Skeletal muscle tissue (tissue), 4 donors: Measurements from ENCODE around the gene C14orf119. TPM values are rescaled to one million over a fixed set of nuclear protein-coding genes. Genes with fewer than 3 reads are reported as not detected.

Experiments used
- H3K27ac ChIP-seq: one replicate; pipeline ENCODE4 v1.7.0; 2013; ENCODE audit warnings: mild to moderate bottlenecking, low read depth, low read length, inconsistent platforms
- H3K27me3 ChIP-seq, 3 donors: one replicate each; pipeline ENCODE4 v1.7.0; 2013; ENCODE audit warnings: low read length in 3 of 3; ENCODE audit not compliant: control insufficient read depth in 3 of 3, insufficient read depth in 3 of 3
- H3K36me3 ChIP-seq, 3 donors: one replicate each; pipeline ENCODE4 v1.7.0; 2013; ENCODE audit warnings: low read length in 3 of 3; ENCODE audit not compliant: control insufficient read depth in 3 of 3, insufficient read depth in 3 of 3
- H3K4me1 ChIP-seq, 3 donors: one replicate each; pipeline ENCODE4 v1.7.0; 2013; ENCODE audit warnings: low read length in 3 of 3, mild to moderate bottlenecking in 3 of 3; ENCODE audit not compliant: control insufficient read depth in 3 of 3, insufficient read depth in 3 of 3
- H3K4me3 ChIP-seq, 3 donors: one replicate each; pipeline ENCODE4 v1.7.0; 2013; ENCODE audit warnings: low read length in 3 of 3
- H3K9ac ChIP-seq, 3 donors: one replicate each; pipeline ENCODE4 v1.7.0; 2013; ENCODE audit warnings: low read length in 3 of 3, mild to moderate bottlenecking in 3 of 3, moderate library complexity in 2 of 3, low read depth in 1 of 3
- H3K9me3 ChIP-seq, 3 donors: one replicate each; pipeline ENCODE4 v1.7.0; 2013; ENCODE audit warnings: low read length in 3 of 3; ENCODE audit not compliant: control insufficient read depth in 3 of 3
- total RNA-seq: library from RNA; depleted of rRNA; stranded (reverse); fragments of >200 nt; gene quantifications from one replicate; pipeline ENCODE4 v1.2.3, GENCODE V29; 2014
- donor health status: Osteomylitis.

C14orf119 gene
- total RNA-seq, 1 donor from 2014 or later = 24.5 TPM

DNA sequence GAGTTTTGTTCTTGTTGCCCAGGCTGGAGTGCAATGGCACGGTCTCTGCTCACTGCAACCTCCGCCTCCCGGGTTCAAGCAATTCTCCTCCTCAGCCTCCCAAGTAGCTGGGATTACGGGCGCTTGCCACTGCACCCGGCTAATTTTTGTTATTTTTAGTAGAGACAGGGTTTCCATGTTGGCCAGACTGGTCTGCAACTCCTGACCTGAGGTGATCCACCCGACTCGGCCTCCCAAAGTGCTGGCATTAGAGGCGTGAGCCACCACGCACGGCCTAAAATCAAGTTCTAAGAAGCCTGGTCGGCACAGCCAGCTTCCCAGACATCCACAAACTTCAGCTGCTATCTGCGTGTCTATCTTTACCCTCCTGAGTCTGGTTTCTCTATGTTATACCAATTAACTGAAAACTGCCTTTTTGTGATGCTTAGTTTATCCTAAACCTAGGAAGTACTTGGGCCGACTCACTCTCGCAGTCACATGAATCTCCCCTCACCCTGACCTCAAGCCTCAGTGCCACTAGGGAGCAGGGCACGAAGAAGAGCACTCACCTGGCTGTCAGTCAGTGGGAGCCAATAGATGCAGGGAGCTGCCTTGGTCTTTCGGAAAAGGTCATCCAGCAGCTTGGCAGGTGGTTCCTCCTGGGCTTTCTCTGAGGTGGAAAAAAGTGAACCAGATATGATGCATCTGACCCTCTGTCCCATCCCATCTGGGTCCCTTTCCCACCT is 34.6 kb upstream of the C14orf119 start:
- Histone ChIP-seq H3K9me3 (no peaks in the 10 kb centered on the region), H3K27ac (no peak overlapping the region), H3K9ac (no peak overlapping the region), H3K27me3 (no peaks in the 10 kb centered on the region), H3K4me1 (peaks cover 14 to 27% (median 18%) of the 10 kb centered on the region in 3 donors), H3K36me3 (peaks cover 53 to 60% (median 57%) of the 10 kb centered on the region in 3 donors), H3K4me3 (no peak overlapping the region)

DNA sequence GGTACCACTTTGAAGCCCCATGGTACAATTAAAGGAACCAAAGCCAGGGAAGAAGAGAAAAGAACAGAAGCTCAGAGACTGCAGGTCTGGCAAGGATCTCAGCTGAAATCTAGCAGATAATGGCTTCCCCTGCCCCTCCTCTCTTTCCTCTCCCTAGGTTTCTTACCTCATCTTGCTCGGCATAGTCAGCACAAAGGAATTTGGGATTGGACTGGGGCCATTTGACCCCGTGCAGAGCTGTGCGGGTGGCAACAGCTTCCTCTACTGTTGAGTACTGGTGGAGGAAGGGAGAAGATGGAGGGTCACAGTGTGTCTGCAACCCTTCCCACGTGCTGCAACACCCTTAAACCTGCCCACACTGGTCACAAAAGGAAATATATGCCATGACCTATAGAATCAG is 33.3 kb upstream of the C14orf119 start:
- Histone ChIP-seq H3K27me3 (no peaks in the 10 kb centered on the region), H3K4me3 (no peak overlapping the region), H3K9ac (peak overlapping the region in 1 of 3 donors; percentile 8), H3K27ac (no peak overlapping the region), H3K4me1 (peaks cover 6 to 14% (median 10%) of the 10 kb centered on the region in 3 donors), H3K36me3 (peaks cover 65 to 72% (median 67%) of the 10 kb centered on the region in 3 donors), H3K9me3 (no peaks in the 10 kb centered on the region)

DNA sequence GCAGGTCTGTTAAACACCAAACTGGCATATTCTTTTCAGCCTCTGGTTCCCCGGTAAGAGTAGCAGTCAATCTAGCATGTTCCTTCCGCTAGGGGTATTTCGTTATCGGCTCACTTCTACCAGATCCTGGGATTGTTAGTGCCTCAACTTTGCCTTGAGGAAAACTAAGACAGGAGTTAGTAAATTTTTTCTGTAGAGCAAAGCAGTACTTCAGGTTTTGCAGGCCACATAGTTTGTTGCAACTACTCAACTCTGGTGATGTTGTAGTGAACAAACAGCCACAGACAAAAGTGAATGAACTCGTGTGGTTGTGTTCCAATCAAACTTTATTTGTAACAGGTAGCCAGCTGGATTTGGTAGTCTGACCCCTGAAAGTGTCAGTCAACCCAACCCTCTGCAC is 31.7 kb upstream of the C14orf119 start:
- peaks cover 77 to 84% (median 79%) of the 10 kb centered on the region in 3 donors for H3K36me3 ChIP-seq
- H3K9ac ChIP-seq = no peak overlapping the region
- no peaks in the 10 kb centered on the region for H3K9me3 ChIP-seq
- no peak overlapping the region for H3K27ac ChIP-seq
- no peaks in the 10 kb centered on the region for H3K27me3 ChIP-seq
- H3K4me1 ChIP-seq = peaks cover 6 to 15% (median 11%) of the 10 kb centered on the region in 3 donors
- no peak overlapping the region for H3K4me3 ChIP-seq

DNA sequence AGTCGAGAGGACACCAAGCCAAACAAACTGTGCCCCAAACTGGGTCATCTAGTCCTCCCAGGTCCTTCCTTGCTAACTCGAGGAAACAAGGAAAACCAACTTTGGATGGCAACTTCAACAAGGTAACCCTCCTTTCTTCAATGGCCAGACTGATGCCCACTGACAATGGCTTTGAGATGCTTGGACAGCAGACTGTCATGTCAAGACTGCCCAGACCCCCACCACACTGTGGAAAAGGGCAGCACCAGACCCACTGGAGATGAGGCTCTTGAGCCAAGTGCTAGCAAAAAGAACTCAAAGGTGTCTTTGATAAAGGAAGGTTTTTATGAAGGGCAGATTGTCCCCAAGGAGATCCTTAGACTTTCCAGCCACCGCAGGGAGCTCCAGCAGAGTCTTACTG is 28.9 kb upstream of the C14orf119 start:
- Histone ChIP-seq H3K4me3 (no peak overlapping the region), H3K27ac (no peak overlapping the region), H3K36me3 (peaks cover 57 to 67% (median 58%) of the 10 kb centered on the region in 3 donors), H3K4me1 (peaks cover 14 to 39% (median 26%) of the 10 kb centered on the region in 3 donors), H3K9me3 (no peaks in the 10 kb centered on the region), H3K9ac (no peak overlapping the region), H3K27me3 (no peaks in the 10 kb centered on the region)

DNA sequence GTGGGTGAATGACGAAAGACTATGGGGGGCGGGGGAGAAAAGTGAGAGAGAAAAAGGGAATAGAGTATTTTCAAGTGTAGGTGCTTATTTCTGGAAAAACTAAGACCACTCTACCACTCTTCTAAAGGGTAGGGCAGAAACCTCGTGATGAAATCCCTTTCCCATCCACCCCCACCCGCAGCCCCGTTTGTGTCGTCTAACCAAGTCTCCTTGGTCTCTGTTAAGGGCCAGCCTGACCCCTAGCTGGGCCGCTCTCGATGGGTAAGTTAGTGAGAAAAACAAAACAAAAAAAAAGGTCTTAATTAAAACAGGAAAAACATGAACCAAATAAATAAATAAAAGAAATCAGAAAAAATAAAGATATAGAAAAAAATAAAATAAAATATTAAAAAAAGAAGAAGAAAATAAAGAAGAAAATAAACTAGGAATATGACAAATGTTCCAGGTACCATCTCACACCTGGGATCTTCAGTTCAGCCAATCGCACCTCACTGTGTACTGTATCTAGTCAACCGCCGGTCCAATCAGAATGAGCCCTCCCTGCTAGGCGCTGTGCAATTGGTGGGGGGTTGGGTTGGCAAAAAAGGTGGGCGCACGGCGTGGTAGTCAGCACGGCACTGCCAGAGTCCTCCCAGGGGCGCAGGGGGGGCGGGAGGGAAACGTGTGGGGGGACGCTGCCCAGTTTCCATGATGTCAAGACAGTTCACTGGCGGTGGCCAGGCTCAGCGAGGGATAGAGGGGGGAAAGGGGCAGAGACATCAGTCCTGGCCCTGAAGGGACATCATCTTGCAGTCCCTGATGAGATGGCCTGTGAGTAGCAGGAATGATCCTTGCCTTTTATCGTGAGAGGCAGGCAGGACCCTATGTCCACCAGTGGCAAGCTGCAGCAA is 28.2 kb upstream of the C14orf119 start:
- Histone ChIP-seq H3K27ac (no peak overlapping the region), H3K27me3 (no peaks in the 10 kb centered on the region), H3K9ac (no peak overlapping the region), H3K9me3 (no peaks in the 10 kb centered on the region), H3K4me1 (peaks cover 19 to 43% (median 31%) of the 10 kb centered on the region in 3 donors), H3K4me3 (no peak overlapping the region), H3K36me3 (peaks cover 53 to 64% (median 56%) of the 10 kb centered on the region in 3 donors)

DNA sequence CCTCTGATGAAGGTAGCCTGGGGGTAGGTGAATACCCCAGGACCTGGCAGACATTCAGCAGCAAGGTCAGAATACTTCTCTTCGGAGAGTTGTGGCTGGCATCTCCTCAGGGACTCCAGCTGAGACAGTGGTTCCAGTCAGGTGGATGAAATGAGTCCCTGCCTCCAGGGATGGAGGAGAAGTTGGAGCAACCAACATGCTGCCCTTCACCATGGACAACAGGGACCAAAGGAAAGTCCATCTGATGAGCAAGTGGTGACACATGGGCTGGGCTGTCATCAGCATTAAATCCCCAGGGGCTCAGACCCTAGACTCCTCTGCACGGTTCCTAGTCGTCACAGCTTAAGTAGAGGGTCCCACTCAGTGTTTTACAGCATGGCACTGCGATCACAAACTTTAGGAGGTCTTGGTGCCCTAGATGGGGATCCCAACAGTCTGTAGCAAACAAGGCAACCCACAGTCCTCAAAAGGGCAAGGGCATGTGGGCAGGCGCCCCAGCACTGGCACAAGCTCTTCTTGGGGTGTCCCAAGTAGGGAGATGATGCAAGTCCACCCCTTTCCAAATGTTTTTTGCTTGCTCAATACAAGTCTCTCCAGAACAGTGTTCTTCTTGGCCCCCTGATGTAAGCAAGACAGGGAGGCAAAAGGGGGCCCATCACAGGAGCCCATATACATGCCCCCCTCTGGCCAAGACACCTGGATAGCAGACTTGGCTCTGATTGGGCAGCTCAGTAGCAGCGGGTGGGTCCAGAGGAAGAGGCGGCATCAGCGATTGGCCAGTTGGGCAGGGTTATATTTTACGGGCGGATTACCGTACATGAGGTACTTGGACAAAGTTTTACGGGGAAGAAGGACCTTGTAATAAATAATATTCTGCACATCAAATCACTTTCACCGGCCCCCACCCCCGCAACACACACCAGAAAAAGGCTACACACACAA is 27.2 kb upstream of the C14orf119 start:
- Histone ChIP-seq H3K9ac (peak overlapping the region in 2 of 3 donors; percentile 19 to 33), H3K4me1 (peaks cover 24 to 47% (median 37%) of the 10 kb centered on the region in 3 donors)

DNA sequence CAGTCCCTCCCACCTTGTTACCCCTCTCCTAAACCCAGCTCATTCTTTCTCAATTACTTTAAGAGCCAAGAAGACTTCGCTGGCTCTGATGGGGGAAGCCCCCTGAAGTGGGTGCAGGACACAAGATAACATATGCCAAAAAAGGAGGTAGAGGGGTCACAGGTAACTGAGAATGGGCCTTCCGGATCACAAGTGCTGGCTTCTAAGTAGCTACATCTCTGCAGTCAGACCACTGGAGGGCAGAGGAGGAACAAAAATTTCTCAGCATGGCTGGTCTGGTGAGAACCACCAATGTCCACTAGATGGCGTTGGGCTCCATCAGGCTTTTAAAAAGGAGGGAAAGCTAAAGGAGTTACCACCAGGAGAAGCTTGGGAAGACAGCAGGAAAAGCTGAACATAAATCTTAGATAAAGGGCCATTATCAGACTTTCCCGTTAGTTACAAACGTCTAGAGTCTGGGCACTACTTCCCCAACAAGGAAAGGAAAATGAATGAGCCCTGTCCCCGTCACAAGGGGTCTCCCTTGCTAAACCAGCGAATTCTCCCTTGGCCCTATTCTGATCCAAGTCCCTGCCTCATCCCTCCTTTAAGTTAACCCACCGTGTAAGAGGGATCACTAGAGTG is 26.4 kb upstream of the C14orf119 start:
- Histone ChIP-seq H3K9ac (peak overlapping the region in 2 of 3 donors; percentile 19 to 33), H3K4me1 (peaks cover 24 to 47% (median 37%) of the 10 kb centered on the region in 3 donors), H3K4me3 (no peak overlapping the region), H3K36me3 (peaks cover 41 to 56% (median 42%) of the 10 kb centered on the region in 3 donors), H3K27ac (no peak overlapping the region), H3K9me3 (no peaks in the 10 kb centered on the region), H3K27me3 (no peaks in the 10 kb centered on the region)

More for the DNA sequence above, 27.2 kb upstream of the C14orf119 start:
- H3K27me3 ChIP-seq = no peaks in the 10 kb centered on the region
- H3K27ac ChIP-seq = no peak overlapping the region
- no peaks in the 10 kb centered on the region for H3K9me3 ChIP-seq
- H3K4me3 ChIP-seq = no peak overlapping the region
- H3K36me3 ChIP-seq = peaks cover 48 to 64% (median 49%) of the 10 kb centered on the region in 3 donors

DNA sequence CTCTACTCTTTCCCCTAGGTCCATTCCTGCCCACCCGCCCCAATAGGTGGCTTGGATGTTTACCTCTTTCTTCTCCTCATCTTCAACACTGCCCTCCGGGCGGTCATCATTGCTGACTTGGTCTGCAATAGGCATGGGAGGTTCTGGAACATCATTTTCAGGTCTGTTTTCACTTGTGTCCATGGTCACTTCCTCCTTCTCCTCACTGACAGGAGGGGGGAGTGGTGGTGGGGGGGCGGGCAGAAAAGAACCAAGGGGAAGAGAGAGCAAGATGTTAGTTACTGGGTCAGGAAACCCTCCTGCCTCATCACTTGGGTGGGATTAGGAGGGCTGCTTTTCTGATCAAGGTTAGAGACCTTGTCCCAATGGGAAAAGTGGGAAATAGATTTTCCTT is 25.9 kb upstream of the C14orf119 start:
- H3K9ac ChIP-seq = peak overlapping the region in 1 of 3 donors; percentile 10
- H3K4me1 ChIP-seq = peaks cover 24 to 47% (median 37%) of the 10 kb centered on the region in 3 donors
- H3K27me3 ChIP-seq = no peaks in the 10 kb centered on the region
- peaks cover 38 to 53% (median 39%) of the 10 kb centered on the region in 3 donors for H3K36me3 ChIP-seq
- H3K27ac ChIP-seq = peak overlapping the region; percentile 6
- no peaks in the 10 kb centered on the region for H3K9me3 ChIP-seq
- H3K4me3 ChIP-seq = no peak overlapping the region
